GM12892 (cell line): Measurements from ENCODE around the gene TGFA.

Experiments
- POLR2A ChIP-seq: IDR thresholded peaks from 2 replicates; pipeline ENCODE4 v1.6.1; 2011; ENCODE audit warnings: low read depth, low read length, control low read depth
- POLR2AphosphoS5 ChIP-seq: IDR thresholded peaks from 2 replicates; pipeline ENCODE4 v1.6.1; 2011; ENCODE audit warnings: low read depth, low read length, control low read depth

DNA sequence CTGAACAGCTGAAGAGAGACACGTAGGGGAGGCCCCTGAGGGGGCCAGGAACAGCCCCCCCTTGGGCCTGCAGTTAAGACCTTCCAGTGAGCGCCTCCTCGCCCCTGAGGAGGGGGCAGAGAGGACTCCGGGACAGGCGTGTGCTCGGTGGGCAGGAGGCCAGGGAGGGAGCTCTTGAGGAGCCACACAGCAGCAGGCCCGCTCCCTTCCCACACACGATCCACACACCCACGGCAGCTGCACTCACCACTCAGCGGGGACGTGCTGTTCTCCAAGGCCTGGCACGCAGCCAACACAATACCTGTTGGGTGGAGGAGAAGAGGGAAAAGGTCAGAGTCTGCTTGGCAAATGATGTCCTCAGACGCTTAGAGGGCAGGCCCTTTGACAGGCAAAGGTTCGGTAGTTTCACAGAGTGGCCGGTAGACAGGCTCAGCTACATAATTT is 39.0 kb downstream of the TGFA start:
- TF ChIP-seq POLR2A (no peak), POLR2AphosphoS5 (no peak)
